ENCODE results near the gene TXN.
A peak's percentile ranks its signal among the peaks of the same experiment; 100 is the strongest.

The TXN gene

DNA sequence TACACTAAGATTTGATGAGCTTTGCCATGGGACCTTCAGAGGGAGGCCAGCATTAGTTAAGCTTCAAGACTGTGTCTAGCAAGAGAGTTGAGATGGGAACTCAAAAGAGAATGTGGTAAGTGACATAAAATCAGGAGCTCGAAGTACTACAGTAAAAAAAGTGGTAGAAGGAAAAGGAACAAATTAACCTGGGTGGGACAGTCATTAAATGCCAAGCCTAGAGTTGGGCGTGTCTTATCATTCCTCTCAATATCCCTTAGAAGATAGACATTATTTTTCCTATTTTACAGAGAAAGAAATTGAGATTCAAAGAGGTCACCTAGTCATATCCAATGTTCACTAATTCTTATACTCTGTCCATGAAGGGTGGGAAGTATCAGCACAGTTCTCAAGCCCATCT, 3.3 kb upstream of the TXN start:
- DNase-seq (ENCODE audit: low read depth) = no peak
- TF ChIP-seq, protein P1, sequence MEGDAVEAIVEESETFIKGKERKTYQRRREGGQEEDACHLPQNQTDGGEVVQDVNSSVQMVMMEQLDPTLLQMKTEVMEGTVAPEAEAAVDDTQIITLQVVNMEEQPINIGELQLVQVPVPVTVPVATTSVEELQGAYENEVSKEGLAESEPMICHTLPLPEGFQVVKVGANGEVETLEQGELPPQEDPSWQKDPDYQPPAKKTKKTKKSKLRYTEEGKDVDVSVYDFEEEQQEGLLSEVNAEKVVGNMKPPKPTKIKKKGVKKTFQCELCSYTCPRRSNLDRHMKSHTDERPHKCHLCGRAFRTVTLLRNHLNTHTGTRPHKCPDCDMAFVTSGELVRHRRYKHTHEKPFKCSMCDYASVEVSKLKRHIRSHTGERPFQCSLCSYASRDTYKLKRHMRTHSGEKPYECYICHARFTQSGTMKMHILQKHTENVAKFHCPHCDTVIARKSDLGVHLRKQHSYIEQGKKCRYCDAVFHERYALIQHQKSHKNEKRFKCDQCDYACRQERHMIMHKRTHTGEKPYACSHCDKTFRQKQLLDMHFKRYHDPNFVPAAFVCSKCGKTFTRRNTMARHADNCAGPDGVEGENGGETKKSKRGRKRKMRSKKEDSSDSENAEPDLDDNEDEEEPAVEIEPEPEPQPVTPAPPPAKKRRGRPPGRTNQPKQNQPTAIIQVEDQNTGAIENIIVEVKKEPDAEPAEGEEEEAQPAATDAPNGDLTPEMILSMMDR (IDR thresholded peaks at IDR 0.05; ENCODE audit: low read length, missing control alignments) = no peak
- no peak overlapping the region for H3K4me3 ChIP-seq (replicated peaks; ENCODE audit: low read depth, low read length)

- TF ChIP-seq, protein P1 (IDR thresholded peaks at IDR 0.05; ENCODE audit: low read length, missing control alignments) = no peak
- no peak for DNase-seq (ENCODE audit: low read depth)
- H3K4me3 ChIP-seq (replicated peaks; ENCODE audit: low read depth, low read length) = no peak overlapping the region
Measured at GRCh38 chr9:110258690-110259091, 2.4 kb upstream of the TXN start.

DNA sequence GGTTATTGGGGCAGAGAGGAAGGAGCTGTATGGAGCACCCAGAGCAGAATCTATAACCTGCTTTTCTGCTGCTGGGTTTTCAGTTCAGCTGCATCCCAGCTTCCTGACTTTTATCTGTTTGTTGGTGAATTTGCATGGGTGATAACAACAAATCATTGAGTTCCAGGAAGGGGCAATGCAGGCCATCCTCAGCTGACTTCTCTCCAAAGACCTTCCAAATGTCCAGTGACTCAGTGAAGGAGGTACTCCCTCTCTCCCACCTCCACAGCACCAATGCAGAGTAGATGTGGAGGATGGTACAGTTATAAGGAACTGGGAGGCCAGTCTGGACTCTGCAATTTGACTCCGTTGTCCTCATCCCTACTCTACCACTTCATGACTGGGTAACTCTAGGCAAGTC, 1.6 kb upstream of the TXN start:
- peak overlapping the region; percentile 81 for H3K4me3 ChIP-seq (replicated peaks; ENCODE audit: low read depth, low read length)
- TF ChIP-seq, protein P1 (IDR thresholded peaks at IDR 0.05; ENCODE audit: low read length, missing control alignments) = no peak
- DNase-seq (ENCODE audit: low read depth) = peak; percentile 20

- DNase-seq (ENCODE audit: low read depth) = no peak
- TF ChIP-seq, protein P1 (IDR thresholded peaks at IDR 0.05; ENCODE audit: low read length, missing control alignments) = no peak
- H3K4me3 ChIP-seq (replicated peaks; ENCODE audit: low read depth, low read length) = peak overlapping the region; percentile 81
Measured at GRCh38 chr9:110257097-110257841, 962 bp upstream of the TXN start.

DNA sequence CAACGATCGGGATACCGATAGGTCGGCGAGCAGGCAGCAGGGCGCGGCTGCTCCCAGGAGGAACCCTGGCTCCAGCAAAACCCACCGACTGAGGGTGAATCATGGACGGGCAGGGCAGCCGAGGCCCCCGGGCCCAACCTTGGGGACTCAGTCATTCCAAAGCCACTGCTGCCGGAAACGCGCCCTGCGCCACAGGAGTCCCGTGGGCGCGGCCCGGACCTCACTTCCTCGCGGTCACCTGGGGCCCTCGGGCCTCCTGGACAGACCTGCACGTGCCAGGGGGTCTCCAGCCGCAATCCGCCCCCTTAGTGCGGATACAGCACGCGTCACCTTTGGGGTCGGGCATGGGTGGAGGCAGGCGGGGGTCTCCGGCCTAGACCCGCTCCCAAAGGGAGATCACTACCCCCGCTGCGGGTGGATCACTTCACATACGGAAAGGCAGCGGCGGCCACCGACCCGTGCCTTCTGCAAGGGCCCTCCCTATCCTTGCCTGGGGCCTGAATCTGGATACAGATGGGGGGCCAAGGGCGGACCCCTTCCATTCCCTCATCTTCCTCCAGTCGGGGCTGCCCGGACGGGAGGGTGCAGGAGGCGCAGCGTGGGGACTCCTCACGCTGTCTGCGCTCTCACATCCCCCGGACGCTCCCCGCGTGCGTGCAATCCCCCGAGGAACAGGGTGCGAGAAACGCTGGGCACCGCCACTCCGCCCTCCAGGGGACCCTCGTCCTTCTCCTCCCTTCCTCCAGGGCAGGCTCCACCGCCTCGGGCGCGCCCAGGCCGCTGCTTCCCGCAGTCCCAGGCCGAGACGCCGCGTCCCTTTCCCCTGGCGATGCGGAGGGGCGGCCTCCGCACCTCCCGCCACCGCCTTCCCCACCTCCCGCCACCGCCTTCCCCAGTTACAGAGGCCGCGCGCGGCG, 586 bp downstream of the TXN start:
- H3K4me3 ChIP-seq (replicated peaks; ENCODE audit: low read depth, low read length) = peak overlapping the region; percentile 81
- TF ChIP-seq, protein P1 (IDR thresholded peaks at IDR 0.05; ENCODE audit: low read length, missing control alignments) = no peak
- no peak for DNase-seq (ENCODE audit: low read depth)

DNA sequence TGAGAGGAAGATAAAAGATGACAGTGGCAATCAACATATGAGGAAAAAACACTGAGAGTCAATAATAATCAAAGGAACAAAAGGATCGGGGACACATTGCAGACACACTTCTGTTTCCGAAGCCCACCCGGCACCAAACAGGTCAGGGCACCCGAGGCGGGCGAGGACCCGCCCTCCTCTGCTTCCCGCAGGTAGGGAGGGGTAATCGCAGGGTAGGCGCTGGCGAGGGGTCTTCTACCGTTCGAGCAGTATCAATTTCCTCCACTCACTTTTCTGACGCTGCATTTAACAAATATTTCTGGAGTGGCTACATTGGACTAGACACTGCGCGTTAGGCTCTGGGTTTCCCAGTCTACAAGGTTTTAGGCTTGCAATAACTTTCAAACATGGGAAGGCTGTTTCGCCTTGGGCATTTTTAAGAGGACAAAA, 1.3 kb downstream of the TXN start:
- TF ChIP-seq, protein P1 (IDR thresholded peaks at IDR 0.05; ENCODE audit: low read length, missing control alignments) = no peak
- peak; percentile 48 for DNase-seq (ENCODE audit: low read depth)
- H3K4me3 ChIP-seq (replicated peaks; ENCODE audit: low read depth, low read length) = peak overlapping the region; percentile 81

All from fibroblast of pulmonary artery (primary cell).